ENCODE measurements around the gene TRIM31.

The TRIM31 gene

DNA sequence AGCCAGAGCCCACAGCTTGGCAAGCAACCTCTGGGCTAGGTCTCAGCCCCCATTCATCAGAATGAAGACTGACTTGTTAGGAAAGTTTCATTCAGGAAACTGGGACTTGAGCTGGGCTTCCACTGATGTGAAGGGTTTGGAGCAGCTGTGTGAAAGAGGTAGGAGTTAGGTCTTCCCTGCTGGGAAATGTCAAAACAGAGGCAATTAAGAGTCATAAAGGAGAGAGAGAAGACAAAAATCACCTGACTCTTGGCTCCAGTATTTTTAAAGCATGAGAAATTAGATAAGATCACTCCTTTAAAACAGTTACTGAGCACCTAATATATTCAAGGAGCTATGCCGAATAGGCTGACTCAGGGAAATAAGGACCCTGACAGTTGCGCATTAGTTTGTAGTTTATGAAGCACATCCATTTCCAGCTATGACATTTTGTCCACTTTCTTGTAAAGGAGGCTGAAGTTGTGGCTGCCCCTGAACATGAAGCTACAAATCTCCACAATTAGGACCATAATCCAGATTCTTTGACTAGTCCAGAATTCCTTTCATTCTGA is 19.1 kb upstream of the TRIM31 start:
- Histone ChIP-seq H3K36me3 (ENCODE audit: control insufficient read depth, low read length) (no peaks in the 10 kb centered on the region), H3K4me3 (ENCODE audit: low read length) (no peak overlapping the region), H3K4me1 (ENCODE audit: control insufficient read depth, low read length) (peaks cover 10% of the 10 kb centered on the region), H3K27me3 (ENCODE audit: control insufficient read depth, low read length) (peaks cover 58% of the 10 kb centered on the region), H3K9me3 (ENCODE audit: control insufficient read depth, insufficient read depth, low read length) (no peaks in the 10 kb centered on the region), H3K4me2 (ENCODE audit: low read length) (no peak overlapping the region), H3K27ac (ENCODE audit: low read depth, low read length) (no peak overlapping the region), H4K20me1 (ENCODE audit: control insufficient read depth, insufficient read depth, low read depth, low read length) (no peaks in the 10 kb centered on the region), H3F3A (ENCODE audit: control insufficient read depth, insufficient read depth) (no peaks in the 10 kb centered on the region), H3K9me2 (replicated peaks; ENCODE audit: control insufficient read depth, low read length) (no peaks in the 10 kb centered on the region), H3K79me2 (ENCODE audit: control insufficient read depth, low read length) (no peaks in the 10 kb centered on the region)
- no peak for TF ChIP-seq EZH2phosphoT487 (IDR thresholded peaks at IDR 0.05; ENCODE audit: borderline replicate concordance, low read length)
- TF ChIP-seq, protein P1, sequence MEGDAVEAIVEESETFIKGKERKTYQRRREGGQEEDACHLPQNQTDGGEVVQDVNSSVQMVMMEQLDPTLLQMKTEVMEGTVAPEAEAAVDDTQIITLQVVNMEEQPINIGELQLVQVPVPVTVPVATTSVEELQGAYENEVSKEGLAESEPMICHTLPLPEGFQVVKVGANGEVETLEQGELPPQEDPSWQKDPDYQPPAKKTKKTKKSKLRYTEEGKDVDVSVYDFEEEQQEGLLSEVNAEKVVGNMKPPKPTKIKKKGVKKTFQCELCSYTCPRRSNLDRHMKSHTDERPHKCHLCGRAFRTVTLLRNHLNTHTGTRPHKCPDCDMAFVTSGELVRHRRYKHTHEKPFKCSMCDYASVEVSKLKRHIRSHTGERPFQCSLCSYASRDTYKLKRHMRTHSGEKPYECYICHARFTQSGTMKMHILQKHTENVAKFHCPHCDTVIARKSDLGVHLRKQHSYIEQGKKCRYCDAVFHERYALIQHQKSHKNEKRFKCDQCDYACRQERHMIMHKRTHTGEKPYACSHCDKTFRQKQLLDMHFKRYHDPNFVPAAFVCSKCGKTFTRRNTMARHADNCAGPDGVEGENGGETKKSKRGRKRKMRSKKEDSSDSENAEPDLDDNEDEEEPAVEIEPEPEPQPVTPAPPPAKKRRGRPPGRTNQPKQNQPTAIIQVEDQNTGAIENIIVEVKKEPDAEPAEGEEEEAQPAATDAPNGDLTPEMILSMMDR (IDR thresholded peaks at IDR 0.05; ENCODE audit: low read depth, low read length, poor library complexity, severe bottlenecking): no peak

DNA sequence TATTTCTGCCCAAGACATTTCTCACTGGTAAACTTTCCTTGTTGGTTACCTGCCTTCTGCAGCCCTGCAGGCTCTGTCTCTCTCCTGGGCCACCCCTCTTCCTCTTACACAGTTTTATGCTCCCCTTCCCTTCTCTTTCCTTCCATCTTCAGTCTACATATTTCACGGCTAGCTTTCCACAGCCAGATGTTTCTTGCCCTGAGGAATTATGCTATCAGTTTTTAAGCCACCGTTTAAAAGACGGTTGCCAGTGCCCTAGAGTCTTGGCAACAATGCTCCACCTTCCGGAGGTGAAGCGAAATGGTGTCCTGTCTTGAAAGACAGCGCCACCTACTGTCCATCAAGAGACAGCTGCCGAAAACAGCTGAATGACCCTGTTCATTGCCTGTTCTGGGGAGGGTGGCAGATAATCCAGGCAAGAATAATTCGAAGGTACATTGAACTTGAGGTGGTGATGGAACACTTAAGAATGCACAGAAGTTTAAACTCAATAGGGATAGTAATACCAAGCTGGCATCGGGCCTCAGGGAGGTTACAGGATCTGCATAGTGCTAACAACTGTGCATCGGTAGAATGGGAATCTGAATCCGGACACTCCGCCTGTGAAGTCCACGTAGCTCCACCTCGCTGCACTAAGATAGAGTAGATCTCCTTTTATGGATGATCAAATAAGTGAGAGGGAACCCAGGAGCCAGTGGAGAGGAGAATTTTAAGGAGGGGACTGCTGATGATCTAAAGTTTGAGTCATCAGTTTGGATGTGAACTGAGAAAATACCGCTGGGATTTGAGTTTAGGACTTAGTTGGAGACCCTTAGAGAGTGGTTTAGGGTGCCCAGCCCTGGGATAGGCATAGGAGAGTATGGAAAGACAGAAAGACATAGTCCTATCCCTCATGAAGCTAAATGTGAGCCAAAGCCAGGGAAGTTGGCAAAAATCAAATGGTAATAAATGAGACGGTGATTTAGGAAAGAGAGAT is 18.3 kb upstream of the TRIM31 start:
- Histone ChIP-seq H3K27ac (ENCODE audit: low read depth, low read length) (no peak overlapping the region), H3K27me3 (ENCODE audit: control insufficient read depth, low read length) (peaks cover 62% of the 10 kb centered on the region), H3F3A (ENCODE audit: control insufficient read depth, insufficient read depth) (no peaks in the 10 kb centered on the region), H3K9me2 (replicated peaks; ENCODE audit: control insufficient read depth, low read length) (no peaks in the 10 kb centered on the region), H3K4me1 (ENCODE audit: control insufficient read depth, low read length) (peaks cover 3% of the 10 kb centered on the region), H3K36me3 (ENCODE audit: control insufficient read depth, low read length) (no peaks in the 10 kb centered on the region), H3K4me3 (ENCODE audit: low read length) (no peak overlapping the region), H3K79me2 (ENCODE audit: control insufficient read depth, low read length) (no peaks in the 10 kb centered on the region), H3K9me3 (ENCODE audit: control insufficient read depth, insufficient read depth, low read length) (no peaks in the 10 kb centered on the region), H4K20me1 (ENCODE audit: control insufficient read depth, insufficient read depth, low read depth, low read length) (no peaks in the 10 kb centered on the region), H3K4me2 (ENCODE audit: low read length) (no peak overlapping the region; the same call in 1 of the 2 replicates)
- TF ChIP-seq, protein P1 (IDR thresholded peaks at IDR 0.05; ENCODE audit: low read depth, low read length, poor library complexity, severe bottlenecking): peak; percentile 99
- no peak for TF ChIP-seq EZH2phosphoT487 (IDR thresholded peaks at IDR 0.05; ENCODE audit: borderline replicate concordance, low read length)

DNA sequence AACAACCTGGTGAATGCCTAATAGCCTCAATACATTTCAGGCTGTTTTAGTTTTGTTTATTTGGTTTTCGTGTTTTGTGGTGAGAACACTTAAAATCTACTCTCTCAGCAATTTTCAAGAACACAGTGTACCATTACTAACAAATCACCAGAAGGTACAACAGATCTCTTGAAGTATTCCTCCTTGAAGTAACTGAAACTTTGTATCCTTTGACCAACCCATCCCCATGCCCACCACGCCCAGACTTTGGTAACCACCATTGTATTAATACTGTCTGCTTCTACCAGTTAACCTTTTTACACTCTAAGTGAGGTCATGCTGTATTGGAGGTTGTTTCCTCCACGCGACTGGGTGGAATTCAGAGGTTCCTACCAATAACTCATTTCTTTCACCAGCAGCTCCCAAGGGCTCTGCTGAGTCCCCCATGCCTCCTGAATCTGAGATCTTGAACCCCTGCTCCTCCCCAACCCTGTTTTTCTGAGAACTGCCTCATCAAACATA is 17.3 kb upstream of the TRIM31 start:
- H3K36me3 ChIP-seq (ENCODE audit: control insufficient read depth, low read length): no peaks in the 10 kb centered on the region
- no peak overlapping the region for H3K4me2 ChIP-seq (ENCODE audit: low read length)
- H3K27me3 ChIP-seq (ENCODE audit: control insufficient read depth, low read length): peaks cover 58% of the 10 kb centered on the region

More for the DNA sequence above, 17.3 kb upstream of the TRIM31 start:
- H3F3A ChIP-seq (ENCODE audit: control insufficient read depth, insufficient read depth): no peaks in the 10 kb centered on the region
- H3K27ac ChIP-seq (ENCODE audit: low read depth, low read length): no peak overlapping the region
- H3K4me3 ChIP-seq (ENCODE audit: low read length): no peak overlapping the region
- TF ChIP-seq, protein P1 (IDR thresholded peaks at IDR 0.05; ENCODE audit: low read depth, low read length, poor library complexity, severe bottlenecking): no peak
- TF ChIP-seq EZH2phosphoT487 (IDR thresholded peaks at IDR 0.05; ENCODE audit: borderline replicate concordance, low read length): no peak
- no peaks in the 10 kb centered on the region for H4K20me1 ChIP-seq (ENCODE audit: control insufficient read depth, insufficient read depth, low read depth, low read length)
- 0 out of 2 replicates have a peak, but pooled peaks cover 3% of the 10 kb centered on the region for H3K4me1 ChIP-seq (ENCODE audit: control insufficient read depth, low read length)
- H3K9me2 ChIP-seq (replicated peaks; ENCODE audit: control insufficient read depth, low read length): no peaks in the 10 kb centered on the region
- no peaks in the 10 kb centered on the region for H3K79me2 ChIP-seq (ENCODE audit: control insufficient read depth, low read length)
- H3K9me3 ChIP-seq (ENCODE audit: control insufficient read depth, insufficient read depth, low read length): no peaks in the 10 kb centered on the region

Measured in DOHH2 (cell line).